Tibial artery (tissue), 4 donors: ENCODE measurements around the gene ANG.
"Not testable (repeated sequence)": the region's sequence is repeated elsewhere in the genome, so short reads cannot be mapped to it uniquely, and the experiment has no call there.

ENCODE experiments used
- DNase-seq, 2 donors: peaks; one replicate each; pipeline ENCODE4 v3.0.0-alpha.2; 2019
- H3K27ac ChIP-seq, 2 donors: fragments of 200-600 bp; sonication (generic) in 1 of 2; 1 replicate in 1 of 2; 2 replicates in 1 of 2; pipeline ENCODE4 v1.5.1; 2018 to 2019; ENCODE audit warnings: mild to moderate bottlenecking in 1 of 2
- H3K27me3 ChIP-seq, 2 donors: fragments of 200-600 bp; sonication (generic) in 1 of 2; one replicate each; pipeline versions ENCODE4 v1.5.1 to v1.6.0; 2016 to 2019
- H3K36me3 ChIP-seq, 3 donors: fragments of 200-600 bp; sonication (generic) in 2 of 3; one replicate each; pipeline ENCODE4 v1.5.1; 2016 to 2019; ENCODE audit warnings: mild to moderate bottlenecking in 2 of 3
- H3K4me1 ChIP-seq, 4 donors: fragments of 200-600 bp; sonication (generic) in 2 of 4; 1 replicate in 3 of 4; 2 replicates in 1 of 4; pipeline ENCODE4 v1.5.1; 2016 to 2019
- H3K4me3 ChIP-seq, 2 donors: fragments of 200-600 bp; sonication (generic) in 1 of 2; 1 replicate in 1 of 2; 2 replicates in 1 of 2; pipeline ENCODE4 v1.5.1; 2018 to 2019; ENCODE audit warnings: mild to moderate bottlenecking in 2 of 2
- H3K9me3 ChIP-seq, 3 donors: fragments of 200-600 bp; sonication (generic) in 1 of 3; one replicate each; pipeline ENCODE4 v1.5.1; 2016 to 2019
- CTCF ChIP-seq, 2 experiments: fragments of 200-600 bp in 1 of 2; fragments of 450-650 bp in 1 of 2; IDR thresholded peaks; one replicate each; pipeline ENCODE4 v1.5.1; 2017 to 2019; ENCODE audit warnings: antibody characterized with exemption in 2 of 2, mild to moderate bottlenecking in 1 of 2, moderate library complexity in 1 of 2
- intact Hi-C: fragments of 100-400 bp; cut with DNase I; formaldehyde crosslinking; loops from one replicate; pipeline ENCODE4 v1.15.0; 2023; ENCODE audit warnings: low total_unique reads

Gene ANG

GRCh38 chr14:20720741-20721140, 32.2 kb downstream of the ANG start:
- Histone ChIP-seq H3K4me3 (no peak overlapping the region), H3K9me3 (no peaks in the 10 kb centered on the region), H3K27ac (no peak overlapping the region), H3K36me3 (no peaks in the 10 kb centered on the region), H3K4me1 (peaks cover 0 to 6% (median 0%) of the 10 kb centered on the region in 4 donors), H3K27me3 (peaks cover 0 to 21% of the 10 kb centered on the region in 2 donors)
- no peak for TF ChIP-seq CTCF (IDR thresholded peaks at IDR 0.05)
- intact Hi-C loops = no loop called here
- DNase-seq = no peak

GRCh38 chr14:20722016-20722415, 33.5 kb downstream of the ANG start:
- no peak overlapping the region for H3K27ac ChIP-seq
- no peak for DNase-seq
- H3K4me3 ChIP-seq = no peak overlapping the region
- no peaks in the 10 kb centered on the region for H3K36me3 ChIP-seq
- H3K4me1 ChIP-seq = peaks cover 0 to 6% (median 0%) of the 10 kb centered on the region in 4 donors
- intact Hi-C loops = no loop called here
- H3K27me3 ChIP-seq = peaks cover 0 to 22% of the 10 kb centered on the region in 2 donors
- no peaks in the 10 kb centered on the region for H3K9me3 ChIP-seq
- no peak for TF ChIP-seq CTCF (IDR thresholded peaks at IDR 0.05)

GRCh38 chr14:20723488-20723887, 34.9 kb downstream of the ANG start:
- H3K4me3 ChIP-seq = no peak overlapping the region
- no peak for DNase-seq

GRCh38 chr14:20726121-20726520, 37.6 kb downstream of the ANG start:
- H3K4me1 ChIP-seq, intact Hi-C loops, H3K36me3 ChIP-seq, H3K9me3 ChIP-seq, H3K4me3 ChIP-seq, DNase-seq, H3K27ac ChIP-seq: not testable (repeated sequence)
- peaks cover 0 to 22% of the 10 kb centered on the region in 2 donors for H3K27me3 ChIP-seq

More at GRCh38 chr14:20723488-20723887, 34.9 kb downstream of the ANG start:
- H3K36me3 ChIP-seq = no peaks in the 10 kb centered on the region
- no peak overlapping the region for H3K27ac ChIP-seq
- H3K27me3 ChIP-seq = peaks cover 0 to 22% of the 10 kb centered on the region in 2 donors
- H3K4me1 ChIP-seq = peaks cover 0 to 6% (median 0%) of the 10 kb centered on the region in 4 donors
- TF ChIP-seq CTCF (IDR thresholded peaks at IDR 0.05) = no peak
- no peaks in the 10 kb centered on the region for H3K9me3 ChIP-seq
- intact Hi-C loops = no loop called here

- Histone ChIP-seq H3K27me3 (peaks cover 0 to 22% of the 10 kb centered on the region in 2 donors), H3K4me3 (no peak overlapping the region), H3K4me1 (peaks cover 0 to 6% (median 0%) of the 10 kb centered on the region in 4 donors), H3K9me3 (no peaks in the 10 kb centered on the region), H3K27ac (no peak overlapping the region), H3K36me3 (no peaks in the 10 kb centered on the region)
- intact Hi-C loops = no loop called here
- no peak for DNase-seq
- no peak for TF ChIP-seq CTCF (IDR thresholded peaks at IDR 0.05)
These were observed 38.0 kb downstream of the ANG start for GRCh38 chr14:20726531-20726930.

GRCh38 chr14:20730891-20731290, 42.3 kb downstream of the ANG start:
- Histone ChIP-seq H3K27me3 (peaks cover 0 to 6% of the 10 kb centered on the region in 2 donors), H3K4me3 (no peak overlapping the region), H3K36me3 (no peaks in the 10 kb centered on the region), H3K27ac (no peak overlapping the region), H3K9me3 (no peaks in the 10 kb centered on the region), H3K4me1 (no peaks in the 10 kb centered on the region)
- no peak for DNase-seq
- intact Hi-C loops = no loop called here
- TF ChIP-seq CTCF (IDR thresholded peaks at IDR 0.05) = no peak
